GOT3 (cell line): ENCODE measurements around the gene SYT7.

ENCODE experiments used
- DNase-seq: peaks from one replicate; lab custom pipeline; 2025; ENCODE audit warnings: mixed read lengths; lab: John Stamatoyannopoulos, UW

Gene SYT7

GRCh38 chr11:61554172-61554988 is 26.5 kb downstream of the SYT7 start:
- no peak for DNase-seq

GRCh38 chr11:61553373-61554171 is 27.3 kb downstream of the SYT7 start:
- DNase-seq = no peak

- no peak for DNase-seq
Measured at GRCh38 chr11:61552108-61552635, 28.7 kb downstream of the SYT7 start.

GRCh38 chr11:61551634-61552033 is 29.2 kb downstream of the SYT7 start:
- no peak for DNase-seq

- DNase-seq = no peak
Measured at GRCh38 chr11:61550665-61551227, 30.1 kb downstream of the SYT7 start.

- DNase-seq = no peak
Measured at GRCh38 chr11:61549662-61550568, 31.0 kb downstream of the SYT7 start.

- no peak for DNase-seq
Measured at GRCh38 chr11:61549177-61549576, 31.7 kb downstream of the SYT7 start.

GRCh38 chr11:61547246-61547645 is 33.6 kb downstream of the SYT7 start:
- no peak for DNase-seq

GRCh38 chr11:61546663-61547062 is 34.2 kb downstream of the SYT7 start:
- DNase-seq = no peak

GRCh38 chr11:61545921-61546320 is 35.0 kb downstream of the SYT7 start:
- no peak for DNase-seq

- DNase-seq = no peak
Measured at GRCh38 chr11:61545341-61545740, 35.5 kb downstream of the SYT7 start.

- DNase-seq = no peak
Measured at GRCh38 chr11:61544466-61544865, 36.4 kb downstream of the SYT7 start.

GRCh38 chr11:61543606-61544306 is 37.1 kb downstream of the SYT7 start:
- peak; percentile 47 for DNase-seq

GRCh38 chr11:61542705-61543104 is 38.2 kb downstream of the SYT7 start:
- DNase-seq = no peak

GRCh38 chr11:61542024-61542461 is 38.8 kb downstream of the SYT7 start:
- no peak for DNase-seq

GRCh38 chr11:61541598-61541997 is 39.3 kb downstream of the SYT7 start:
- DNase-seq = no peak

- DNase-seq = no peak
Measured at GRCh38 chr11:61540528-61540927, 40.3 kb downstream of the SYT7 start.

- DNase-seq = no peak
Measured at GRCh38 chr11:61539831-61540357, 41.0 kb downstream of the SYT7 start.

- DNase-seq = no peak
Measured at GRCh38 chr11:61539006-61539405, 41.9 kb downstream of the SYT7 start.

GRCh38 chr11:61538636-61538961 is 42.3 kb downstream of the SYT7 start:
- no peak for DNase-seq

- DNase-seq = no peak
Measured at GRCh38 chr11:61537326-61537725, 43.5 kb downstream of the SYT7 start.
